ENCODE results near the gene THRB.

The THRB gene

DNA sequence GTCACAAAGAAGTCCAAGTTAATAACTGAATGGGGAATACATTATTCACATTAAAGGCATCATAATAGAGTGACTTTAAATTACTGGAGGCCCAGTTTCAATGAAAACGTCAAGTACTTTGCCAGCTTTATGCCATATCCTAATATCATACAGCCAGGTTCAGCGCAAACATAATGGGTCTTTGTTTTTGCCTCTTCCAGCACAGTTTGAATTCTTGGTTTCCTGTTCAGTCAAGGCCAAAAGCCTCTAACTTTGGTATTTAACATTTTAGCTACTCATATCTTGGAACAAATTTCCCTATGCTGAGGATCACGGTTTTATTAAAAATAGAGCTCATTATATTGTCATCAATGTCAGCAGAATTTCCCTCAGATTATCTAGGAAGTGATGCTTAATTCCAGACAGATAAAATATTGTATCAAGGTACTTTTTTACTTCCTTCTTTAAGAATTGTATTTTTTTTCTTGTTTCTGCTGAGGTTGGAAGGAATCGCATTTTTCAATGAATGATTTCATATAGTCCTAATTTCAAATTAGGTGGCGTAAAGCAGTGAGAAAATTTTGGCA, 269.2 kb downstream of the THRB start:
- Mint-ChIP-seq H3K4me1 (ENCODE audit: low read depth) (no peaks in the 10 kb centered on the region), H3K27ac (no peak overlapping the region), H3K27me3 (peaks cover 7% of the 10 kb centered on the region), H3K36me3 (no peaks in the 10 kb centered on the region), H3K4me3 (no peak overlapping the region), H3K9me3 (ENCODE audit: low read depth) (no peaks in the 10 kb centered on the region)

DNA sequence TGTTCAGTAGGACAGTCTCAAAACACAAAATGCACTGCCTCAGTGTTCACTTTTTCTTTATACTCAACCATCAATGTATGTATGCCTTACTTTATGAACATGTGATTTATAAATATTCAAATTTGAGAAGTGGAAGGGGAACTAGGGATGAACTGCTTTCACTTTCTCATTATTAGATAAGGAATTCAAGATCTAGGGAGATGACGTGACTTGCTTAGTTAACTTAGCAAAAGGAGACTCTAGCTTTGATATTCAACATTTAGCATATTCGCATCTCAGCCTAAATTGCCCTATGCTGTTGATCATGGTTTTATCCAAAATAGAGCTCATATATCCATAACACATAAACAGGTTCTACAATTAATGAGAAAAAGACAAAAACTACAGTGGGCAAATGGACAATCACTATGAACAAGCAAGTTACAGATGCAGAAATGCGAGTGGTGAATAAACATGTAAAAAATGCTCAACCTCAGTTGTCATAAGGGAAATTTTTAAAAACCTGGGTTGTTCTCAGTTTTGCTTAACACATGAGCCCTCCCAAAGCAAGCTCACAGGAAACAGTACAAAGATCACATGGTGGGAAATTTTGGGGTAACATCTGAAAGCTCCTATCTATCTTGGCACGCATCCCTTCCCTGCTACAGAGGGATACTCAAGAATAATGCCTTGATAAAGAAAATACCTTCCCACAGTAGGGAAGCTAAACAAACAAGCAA, 269.8 kb downstream of the THRB start:
- Mint-ChIP-seq H3K36me3 (no peaks in the 10 kb centered on the region), H3K9me3 (ENCODE audit: low read depth) (no peaks in the 10 kb centered on the region), H3K27me3 (peaks cover 7% of the 10 kb centered on the region), H3K27ac (no peak overlapping the region), H3K4me3 (no peak overlapping the region), H3K4me1 (ENCODE audit: low read depth) (no peaks in the 10 kb centered on the region)

DNA sequence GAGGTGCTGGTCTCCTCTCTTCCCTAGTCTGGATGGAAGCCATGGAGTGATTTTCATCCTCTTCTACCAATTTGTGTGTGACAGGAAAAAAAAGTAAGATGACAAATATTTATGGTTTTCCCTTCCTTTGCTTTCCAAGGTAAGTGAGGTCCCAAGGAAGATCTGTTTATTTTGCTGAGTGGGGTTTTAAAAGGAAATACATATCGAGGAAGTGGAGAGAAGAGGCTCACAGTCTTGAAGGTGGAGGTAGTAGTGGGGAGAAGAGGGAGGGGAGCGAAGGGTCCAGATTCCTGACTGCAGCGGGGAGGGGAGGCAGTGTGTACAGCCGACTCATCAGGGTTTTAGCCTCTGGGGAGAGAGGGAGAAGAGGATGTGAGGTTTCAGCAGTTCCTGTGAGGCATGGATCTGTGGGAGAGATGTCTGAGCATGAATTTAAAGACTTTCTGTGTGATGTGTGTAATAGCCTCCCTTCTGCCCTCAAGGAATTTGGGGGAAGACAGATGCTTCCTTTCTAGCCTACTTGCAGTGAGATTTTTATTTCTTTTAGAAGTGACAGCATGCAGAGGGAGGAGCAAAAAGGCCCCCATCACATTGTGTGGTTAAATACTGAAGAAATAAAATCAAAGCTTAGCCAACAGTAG, 272.4 kb downstream of the THRB start:
- H3K4me3 Mint-ChIP-seq: no peak overlapping the region
- H3K9me3 Mint-ChIP-seq (ENCODE audit: low read depth): no peaks in the 10 kb centered on the region
- no peaks in the 10 kb centered on the region for H3K4me1 Mint-ChIP-seq (ENCODE audit: low read depth)
- H3K27ac Mint-ChIP-seq: no peak overlapping the region
- no peaks in the 10 kb centered on the region for H3K36me3 Mint-ChIP-seq
- H3K27me3 Mint-ChIP-seq: peaks cover 8% of the 10 kb centered on the region

DNA sequence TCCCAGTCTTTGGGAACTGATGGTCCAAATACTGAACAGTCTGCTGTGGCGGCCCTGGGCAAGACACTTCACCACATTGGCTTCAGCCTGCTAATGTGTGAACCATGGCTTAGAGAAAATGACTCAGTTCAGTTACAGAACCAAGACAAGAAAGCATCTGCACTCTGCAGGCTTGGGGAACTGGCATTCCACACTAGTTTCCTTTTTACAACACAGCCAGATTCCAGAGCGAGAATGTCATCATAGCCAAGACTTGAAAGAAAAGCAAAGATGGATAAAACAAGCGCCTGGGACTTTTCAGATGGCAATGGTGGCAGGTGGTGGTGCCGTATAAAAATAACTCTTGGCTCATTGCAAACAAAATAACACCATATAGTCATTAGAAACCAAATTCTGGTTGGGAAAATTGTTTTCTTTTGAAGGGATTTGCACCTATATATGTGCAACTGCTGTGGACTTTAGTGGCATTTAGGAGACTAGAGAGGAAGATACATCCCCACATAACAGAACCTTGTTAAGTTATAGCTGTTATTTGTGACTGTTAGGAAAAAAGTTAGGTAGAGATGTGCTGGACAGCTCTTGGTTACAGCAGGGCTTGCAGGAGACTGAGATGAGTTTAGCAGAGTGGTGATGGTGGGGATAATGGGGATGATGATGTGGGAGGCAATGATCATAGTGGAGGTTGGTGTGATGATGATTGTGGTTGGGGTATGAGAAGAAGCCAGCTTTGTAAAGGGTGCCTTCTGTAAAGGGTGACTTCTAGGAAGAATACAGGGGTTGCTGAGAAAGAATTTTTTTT, 273.6 kb downstream of the THRB start:
- Mint-ChIP-seq H3K27ac (no peak overlapping the region), H3K27me3 (peaks cover 8% of the 10 kb centered on the region), H3K9me3 (ENCODE audit: low read depth) (no peaks in the 10 kb centered on the region), H3K4me1 (ENCODE audit: low read depth) (no peaks in the 10 kb centered on the region), H3K36me3 (no peaks in the 10 kb centered on the region), H3K4me3 (no peak overlapping the region)

DNA sequence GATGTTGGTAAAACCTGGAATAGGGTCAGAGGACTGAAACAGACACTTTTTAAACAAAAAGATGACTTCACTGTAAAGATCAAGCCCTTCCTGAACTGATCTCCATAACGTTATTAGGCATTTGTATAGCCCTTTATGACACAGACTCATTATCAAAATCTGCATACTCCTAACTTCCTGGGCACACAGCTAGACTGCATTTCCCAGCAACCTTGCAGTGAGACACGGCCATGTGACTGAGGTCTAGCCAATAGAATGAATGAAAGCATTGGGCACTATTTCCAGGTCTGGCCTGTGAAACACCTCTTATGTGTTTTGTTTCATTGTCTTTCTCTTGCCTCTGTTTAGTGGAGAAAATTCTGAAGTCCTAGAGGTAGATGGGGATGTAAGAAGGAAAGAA, 279.1 kb downstream of the THRB start:
- Mint-ChIP-seq H3K36me3 (no peaks in the 10 kb centered on the region), H3K27ac (no peak overlapping the region), H3K4me1 (ENCODE audit: low read depth) (no peaks in the 10 kb centered on the region)

DNA sequence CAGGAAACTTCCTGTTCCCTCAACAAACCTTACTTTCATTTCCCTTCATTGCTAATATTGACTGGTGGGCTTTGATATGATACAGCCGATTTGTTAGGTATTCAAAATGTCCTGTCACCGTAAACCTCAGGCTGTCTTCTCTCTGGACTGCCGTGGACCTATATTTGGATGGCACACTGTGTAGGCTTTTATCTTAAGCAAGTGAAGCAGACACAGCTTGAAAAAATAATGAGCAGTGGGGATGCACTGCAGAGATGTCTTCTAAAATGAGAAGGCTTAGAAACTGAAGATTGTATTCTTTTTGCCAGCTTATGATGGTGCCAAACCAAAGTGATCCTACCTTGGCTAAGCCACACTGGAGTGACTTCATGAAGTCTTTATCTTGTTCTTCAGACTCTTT, 283.3 kb downstream of the THRB start:
- peaks cover 4% of the 10 kb centered on the region for H3K27me3 Mint-ChIP-seq
- no peaks in the 10 kb centered on the region for H3K4me1 Mint-ChIP-seq (ENCODE audit: low read depth)
- H3K27ac Mint-ChIP-seq: no peak overlapping the region
- no peaks in the 10 kb centered on the region for H3K9me3 Mint-ChIP-seq (ENCODE audit: low read depth)
- H3K4me3 Mint-ChIP-seq: no peak overlapping the region
- H3K36me3 Mint-ChIP-seq: no peaks in the 10 kb centered on the region

More for the DNA sequence above, 279.1 kb downstream of the THRB start:
- H3K4me3 Mint-ChIP-seq: no peak overlapping the region
- H3K27me3 Mint-ChIP-seq: peaks cover 4% of the 10 kb centered on the region
- no peaks in the 10 kb centered on the region for H3K9me3 Mint-ChIP-seq (ENCODE audit: low read depth)

DNA sequence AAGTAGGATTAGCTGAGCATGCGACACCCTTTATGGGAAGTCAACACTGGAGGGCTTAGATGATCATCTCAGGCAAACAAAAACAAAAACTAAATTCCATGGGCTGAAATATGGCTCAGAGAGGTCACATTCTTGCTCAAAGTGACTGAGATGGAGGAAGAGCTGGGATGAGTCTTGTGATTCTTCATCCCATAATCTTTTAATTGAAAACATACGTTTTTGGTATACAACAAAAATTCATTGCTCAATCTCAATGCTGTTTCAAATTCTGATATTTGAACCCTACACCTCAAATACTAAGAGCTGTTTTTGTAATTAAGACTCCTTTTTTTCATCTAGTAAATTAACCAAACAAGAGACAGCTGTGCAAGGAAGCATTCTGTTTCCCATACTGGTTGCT, 292.6 kb downstream of the THRB start:
- no peaks in the 10 kb centered on the region for H3K4me1 Mint-ChIP-seq (ENCODE audit: low read depth)
- H3K27me3 Mint-ChIP-seq: peaks cover 16% of the 10 kb centered on the region
- no peaks in the 10 kb centered on the region for H3K9me3 Mint-ChIP-seq (ENCODE audit: low read depth)
- H3K36me3 Mint-ChIP-seq: peaks cover 3% of the 10 kb centered on the region
- no peak overlapping the region for H3K4me3 Mint-ChIP-seq
- no peak overlapping the region for H3K27ac Mint-ChIP-seq

DNA sequence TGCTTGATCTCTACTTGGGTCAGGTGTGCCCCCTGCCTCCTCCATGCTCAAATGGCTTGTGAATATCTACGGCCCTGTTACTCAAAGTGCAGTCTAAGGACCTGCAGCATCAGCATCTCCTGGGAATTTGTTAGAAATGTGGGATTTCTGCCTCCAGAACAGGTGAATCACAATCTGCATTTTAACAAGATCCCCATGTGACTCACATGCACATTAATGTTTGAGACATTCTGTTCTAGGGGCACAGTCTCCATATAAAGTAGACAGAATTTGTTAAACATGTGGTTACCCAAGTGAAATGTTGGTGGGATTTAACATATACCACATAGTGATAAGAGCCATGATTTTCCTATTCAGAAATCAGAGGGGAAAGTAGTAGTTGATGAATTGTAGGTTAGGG, 293.3 kb downstream of the THRB start:
- no peaks in the 10 kb centered on the region for H3K4me1 Mint-ChIP-seq (ENCODE audit: low read depth)
- H3K9me3 Mint-ChIP-seq (ENCODE audit: low read depth): no peaks in the 10 kb centered on the region
- no peak overlapping the region for H3K4me3 Mint-ChIP-seq
- peaks cover 16% of the 10 kb centered on the region for H3K27me3 Mint-ChIP-seq
- no peak overlapping the region for H3K27ac Mint-ChIP-seq
- H3K36me3 Mint-ChIP-seq: peaks cover 3% of the 10 kb centered on the region

DNA sequence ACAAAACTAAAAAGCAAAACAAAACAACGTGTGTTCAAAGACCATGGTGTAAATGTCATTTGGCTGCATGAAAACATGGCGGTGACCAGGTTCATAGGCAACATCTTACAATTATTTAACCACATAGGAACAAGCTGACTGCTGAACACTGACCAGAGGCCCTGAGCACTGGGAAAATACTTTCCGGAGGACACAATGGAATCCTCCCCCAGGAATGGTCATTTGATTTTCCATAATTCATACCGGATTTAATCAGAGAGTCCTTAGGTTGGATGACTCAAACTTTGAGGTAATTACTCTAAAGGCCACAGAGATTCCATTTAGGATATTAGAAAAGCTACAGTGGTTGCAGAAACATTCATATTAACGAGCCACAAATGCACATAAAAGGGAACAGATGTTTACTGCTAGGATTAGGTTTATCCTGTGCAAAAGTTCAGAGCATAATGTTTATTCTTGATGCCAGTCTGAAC, 294.8 kb downstream of the THRB start:
- Mint-ChIP-seq H3K36me3 (peaks cover 3% of the 10 kb centered on the region), H3K9me3 (ENCODE audit: low read depth) (no peaks in the 10 kb centered on the region), H3K4me3 (no peak overlapping the region), H3K27me3 (peaks cover 16% of the 10 kb centered on the region), H3K27ac (no peak overlapping the region), H3K4me1 (ENCODE audit: low read depth) (no peaks in the 10 kb centered on the region)

DNA sequence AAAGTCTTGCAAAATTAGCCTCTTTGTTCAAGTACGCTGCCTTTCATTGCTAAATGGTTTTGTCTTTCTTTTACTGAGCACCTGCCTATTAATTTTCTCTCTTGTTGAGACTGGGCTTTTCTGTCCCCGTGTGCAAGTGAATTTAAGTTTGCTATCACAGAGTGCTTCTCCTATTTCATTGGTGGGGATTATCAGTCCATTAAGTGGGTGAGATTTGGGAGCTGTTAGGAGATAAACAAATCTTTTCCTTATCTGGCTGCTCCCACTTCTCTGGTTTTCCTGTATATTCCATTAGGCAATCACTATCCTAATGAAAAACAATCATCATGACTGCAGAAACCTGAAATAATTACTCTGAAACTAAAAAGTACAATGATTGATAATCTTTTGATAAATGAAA, 295.4 kb downstream of the THRB start:
- peaks cover 16% of the 10 kb centered on the region for H3K27me3 Mint-ChIP-seq
- H3K27ac Mint-ChIP-seq: no peak overlapping the region
- no peak overlapping the region for H3K4me3 Mint-ChIP-seq
- no peaks in the 10 kb centered on the region for H3K9me3 Mint-ChIP-seq (ENCODE audit: low read depth)
- peaks cover 3% of the 10 kb centered on the region for H3K36me3 Mint-ChIP-seq
- H3K4me1 Mint-ChIP-seq (ENCODE audit: low read depth): no peaks in the 10 kb centered on the region

DNA sequence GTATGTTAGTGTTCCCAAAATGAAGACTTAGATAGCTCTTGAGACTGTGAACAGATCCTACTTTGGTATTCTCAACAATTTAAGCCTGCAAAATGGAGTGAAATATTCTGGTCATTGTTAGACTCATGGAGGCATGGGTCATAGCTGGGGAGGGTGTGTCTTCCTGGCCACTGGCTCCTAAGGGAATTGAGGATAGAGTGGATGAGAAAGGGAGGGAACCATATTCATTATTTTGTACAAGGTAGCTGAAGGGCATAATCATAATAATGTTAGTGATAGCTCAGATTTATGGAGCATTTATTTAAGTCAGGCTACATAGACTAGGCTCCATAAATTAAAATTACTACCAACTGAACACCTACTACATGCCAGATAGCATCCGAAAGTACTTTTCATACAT, 295.9 kb downstream of the THRB start:
- peaks cover 16% of the 10 kb centered on the region for H3K27me3 Mint-ChIP-seq
- peaks cover 3% of the 10 kb centered on the region for H3K36me3 Mint-ChIP-seq
- H3K27ac Mint-ChIP-seq: no peak overlapping the region
- no peaks in the 10 kb centered on the region for H3K4me1 Mint-ChIP-seq (ENCODE audit: low read depth)
- no peaks in the 10 kb centered on the region for H3K9me3 Mint-ChIP-seq (ENCODE audit: low read depth)
- no peak overlapping the region for H3K4me3 Mint-ChIP-seq

DNA sequence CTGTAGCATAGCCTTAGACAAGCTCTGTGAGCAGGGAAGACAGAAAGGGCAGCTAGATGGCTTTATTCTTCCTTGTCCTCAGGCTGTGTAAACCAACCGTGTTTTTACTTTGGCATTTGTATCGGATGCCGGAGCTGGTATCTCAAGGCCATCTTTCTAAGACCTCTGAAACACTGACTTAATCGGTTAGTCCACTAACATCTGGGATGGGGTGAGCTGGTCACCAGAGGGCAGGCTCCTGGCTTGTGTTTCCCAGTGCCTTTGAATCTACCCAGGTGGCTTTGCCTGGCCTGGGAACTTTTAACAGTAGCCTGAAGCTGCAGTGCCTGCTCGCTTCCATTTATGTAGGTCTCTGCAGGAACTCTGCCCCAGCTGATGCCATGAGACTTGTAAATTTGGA, 296.8 kb downstream of the THRB start:
- Mint-ChIP-seq H3K27ac (no peak overlapping the region), H3K4me1 (ENCODE audit: low read depth) (no peaks in the 10 kb centered on the region), H3K9me3 (ENCODE audit: low read depth) (no peaks in the 10 kb centered on the region), H3K27me3 (peaks cover 16% of the 10 kb centered on the region), H3K4me3 (no peak overlapping the region), H3K36me3 (peaks cover 3% of the 10 kb centered on the region)

DNA sequence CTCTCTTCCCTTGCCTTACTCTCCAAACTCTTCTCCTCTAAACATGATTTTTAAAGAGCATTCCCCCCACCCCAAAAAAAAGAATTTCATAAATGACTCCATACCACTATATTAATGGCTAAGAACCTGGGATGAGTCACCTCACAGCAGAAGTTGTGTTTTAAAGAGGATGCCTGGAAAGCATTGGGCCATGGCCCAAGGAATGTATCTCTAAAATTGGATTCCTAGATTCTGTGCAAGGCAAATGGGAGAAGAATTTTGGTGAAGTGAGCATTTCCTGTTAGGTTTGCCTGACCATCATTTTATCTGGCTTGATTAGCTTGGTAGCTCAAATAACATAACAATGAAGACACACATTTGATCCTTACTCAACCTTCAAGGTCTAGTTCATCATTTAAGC, 298.1 kb downstream of the THRB start:
- peaks cover 8% of the 10 kb centered on the region for H3K27me3 Mint-ChIP-seq
- no peak overlapping the region for H3K27ac Mint-ChIP-seq
- H3K9me3 Mint-ChIP-seq (ENCODE audit: low read depth): no peaks in the 10 kb centered on the region
- H3K4me3 Mint-ChIP-seq: no peak overlapping the region
- no peaks in the 10 kb centered on the region for H3K36me3 Mint-ChIP-seq
- H3K4me1 Mint-ChIP-seq (ENCODE audit: low read depth): no peaks in the 10 kb centered on the region

DNA sequence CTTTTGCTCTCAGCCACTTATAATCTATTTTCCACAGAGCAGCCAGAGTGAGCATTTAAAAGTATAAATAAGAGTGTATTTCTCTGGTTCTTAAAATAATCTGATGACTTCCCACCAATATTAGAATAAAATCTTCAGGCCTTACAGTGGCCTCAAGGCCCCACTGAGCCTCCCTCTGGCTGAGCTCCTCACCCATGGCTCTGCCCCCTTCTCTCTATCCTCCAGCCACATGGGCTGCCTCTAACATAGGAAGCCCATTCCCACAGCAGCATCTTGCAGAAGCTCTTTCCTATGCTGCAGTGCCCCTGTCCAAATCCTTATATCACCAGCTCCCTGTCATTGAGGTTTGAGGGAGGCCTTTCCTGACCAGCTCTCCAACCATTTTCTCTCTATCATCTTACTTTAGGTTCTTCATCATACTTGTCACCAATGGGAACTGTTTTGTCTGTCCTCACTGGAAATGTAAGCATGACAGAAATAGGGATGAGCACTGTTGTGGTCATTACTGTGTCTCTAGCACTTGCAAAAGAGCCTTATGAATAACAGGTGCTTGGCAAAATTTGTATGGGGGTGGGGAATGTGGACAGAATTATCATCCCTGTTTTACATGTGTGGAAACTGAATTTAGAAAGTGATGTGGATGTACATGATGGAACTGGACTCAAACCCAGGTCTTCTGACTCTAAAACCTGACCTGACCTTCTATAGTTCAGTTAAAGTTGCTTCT, 299.0 kb downstream of the THRB start:
- H3K27ac Mint-ChIP-seq: no peak overlapping the region
- no peaks in the 10 kb centered on the region for H3K4me1 Mint-ChIP-seq (ENCODE audit: low read depth)
- no peaks in the 10 kb centered on the region for H3K36me3 Mint-ChIP-seq
- H3K9me3 Mint-ChIP-seq (ENCODE audit: low read depth): no peaks in the 10 kb centered on the region
- peaks cover 4% of the 10 kb centered on the region for H3K27me3 Mint-ChIP-seq
- no peak overlapping the region for H3K4me3 Mint-ChIP-seq

All from activated naive CD8-positive, alpha-beta T cell (primary cell).